Body of pancreas (tissue), 4 donors: Measurements from ENCODE around the gene NMNAT3.

Experiments used
- CTCF ChIP-seq, 7 experiments: fragments of 450-650 bp in 4 of 7; fragments of 200-600 bp in 3 of 7; sonication (generic) in 3 of 7; IDR thresholded peaks; one replicate each; pipeline ENCODE4 v1.5.1; 2016 to 2019; ENCODE audit warnings: antibody characterized with exemption in 7 of 7
- POLR2A ChIP-seq, 3 donors: fragments of 450-650 bp; IDR thresholded peaks; one replicate each; pipeline ENCODE4 v1.6.1; 2016; ENCODE audit warnings: antibody characterized with exemption in 3 of 3, mild to moderate bottlenecking in 2 of 3

- TF ChIP-seq CTCF (IDR thresholded peaks at IDR 0.05) (no peak), POLR2A (IDR thresholded peaks at IDR 0.05) (no peak)
These were observed 143.3 kb downstream of the NMNAT3 start for GRCh38 chr3:139534455-139534812.
